GM12865 (cell line): ENCODE results near the gene TXNDC2.

Source experiments
- DNase-seq: peaks from one replicate; pipeline ENCODE4 v3.0.0; 2010; ENCODE audit warnings: low read depth
- H3K4me3 ChIP-seq: 2 replicates; pipeline ENCODE4 v1.5.1; 2011; ENCODE audit warnings: mild to moderate bottlenecking, low read depth, low read length, control low read depth
- TF ChIP-seq, protein P1 (sequence below): IDR thresholded peaks from 2 replicates; pipeline ENCODE4 v1.5.1; 2011; ENCODE audit warnings: low read length, control low read depth, low read depth, inconsistent platforms; ENCODE audit not compliant: insufficient read depth; ENCODE audit errors: missing control alignments

TXNDC2 gene

DNA sequence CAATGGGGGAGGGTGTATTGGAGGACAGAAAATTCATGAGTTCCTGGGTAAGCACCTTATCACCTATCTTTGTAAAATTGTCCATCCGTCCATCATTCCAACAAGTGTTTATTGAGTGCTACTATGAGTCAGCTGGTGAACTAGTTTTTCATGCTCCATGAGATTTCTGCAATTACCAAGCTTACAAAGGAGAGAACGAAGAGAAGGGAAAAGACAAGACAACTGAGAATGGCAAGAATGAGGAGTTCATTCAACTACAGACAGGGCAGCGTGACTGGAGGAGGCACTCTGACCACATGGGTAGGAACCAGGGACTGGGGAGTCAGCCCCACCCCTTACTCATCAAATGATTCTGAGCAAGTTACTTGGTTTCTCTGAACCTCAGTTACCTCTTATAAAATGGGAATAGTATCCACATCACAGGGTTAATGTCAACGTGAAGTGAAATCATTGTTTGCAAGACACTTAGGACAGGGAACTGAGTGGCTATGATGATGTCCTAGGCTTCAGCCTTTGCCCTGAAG, 18.6 kb upstream of the TXNDC2 start:
- no peak for DNase-seq
- H3K4me3 ChIP-seq: no peak overlapping the region
- TF ChIP-seq, protein P1, sequence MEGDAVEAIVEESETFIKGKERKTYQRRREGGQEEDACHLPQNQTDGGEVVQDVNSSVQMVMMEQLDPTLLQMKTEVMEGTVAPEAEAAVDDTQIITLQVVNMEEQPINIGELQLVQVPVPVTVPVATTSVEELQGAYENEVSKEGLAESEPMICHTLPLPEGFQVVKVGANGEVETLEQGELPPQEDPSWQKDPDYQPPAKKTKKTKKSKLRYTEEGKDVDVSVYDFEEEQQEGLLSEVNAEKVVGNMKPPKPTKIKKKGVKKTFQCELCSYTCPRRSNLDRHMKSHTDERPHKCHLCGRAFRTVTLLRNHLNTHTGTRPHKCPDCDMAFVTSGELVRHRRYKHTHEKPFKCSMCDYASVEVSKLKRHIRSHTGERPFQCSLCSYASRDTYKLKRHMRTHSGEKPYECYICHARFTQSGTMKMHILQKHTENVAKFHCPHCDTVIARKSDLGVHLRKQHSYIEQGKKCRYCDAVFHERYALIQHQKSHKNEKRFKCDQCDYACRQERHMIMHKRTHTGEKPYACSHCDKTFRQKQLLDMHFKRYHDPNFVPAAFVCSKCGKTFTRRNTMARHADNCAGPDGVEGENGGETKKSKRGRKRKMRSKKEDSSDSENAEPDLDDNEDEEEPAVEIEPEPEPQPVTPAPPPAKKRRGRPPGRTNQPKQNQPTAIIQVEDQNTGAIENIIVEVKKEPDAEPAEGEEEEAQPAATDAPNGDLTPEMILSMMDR: no peak

DNA sequence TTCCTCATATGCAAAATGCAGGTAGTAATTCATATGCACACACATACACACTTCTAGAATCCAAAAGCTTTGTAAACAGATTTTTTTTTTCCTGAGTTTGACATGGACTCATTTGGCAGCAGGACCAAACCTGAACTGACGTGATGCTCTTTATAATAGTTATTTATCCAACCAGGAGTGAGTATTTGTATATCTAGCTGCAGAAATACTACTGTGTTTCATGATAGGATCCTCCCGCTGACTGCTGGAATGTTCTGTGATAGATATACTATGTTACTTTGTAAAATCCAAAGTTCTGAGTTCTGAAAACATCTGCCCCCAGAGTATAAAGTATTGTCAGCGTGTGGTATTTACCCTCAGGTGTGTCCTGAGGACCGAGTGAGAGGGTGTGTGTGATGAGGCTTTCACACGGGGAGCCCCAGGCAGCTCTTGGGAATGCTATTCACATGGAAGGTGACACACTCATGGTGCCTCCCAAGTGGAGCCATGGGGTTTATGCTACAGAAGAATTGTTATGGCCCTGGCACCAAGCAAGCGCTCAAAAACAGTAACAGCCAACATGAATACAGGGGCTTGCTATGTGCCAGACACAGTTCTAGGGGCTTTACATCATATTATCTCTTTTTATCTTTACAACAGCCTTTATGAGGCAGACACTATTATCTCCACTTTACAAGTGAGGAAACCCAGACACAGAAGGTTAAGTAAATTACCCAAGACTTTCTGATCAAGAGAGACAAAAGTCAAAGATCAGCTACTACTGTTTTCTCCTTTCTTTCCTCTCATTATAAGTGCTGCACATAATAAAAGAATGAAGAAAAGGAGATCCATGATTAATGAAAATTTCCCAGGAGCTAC, 16.7 kb upstream of the TXNDC2 start:
- no peak overlapping the region for H3K4me3 ChIP-seq
- no peak for DNase-seq
- TF ChIP-seq, protein P1: no peak

DNA sequence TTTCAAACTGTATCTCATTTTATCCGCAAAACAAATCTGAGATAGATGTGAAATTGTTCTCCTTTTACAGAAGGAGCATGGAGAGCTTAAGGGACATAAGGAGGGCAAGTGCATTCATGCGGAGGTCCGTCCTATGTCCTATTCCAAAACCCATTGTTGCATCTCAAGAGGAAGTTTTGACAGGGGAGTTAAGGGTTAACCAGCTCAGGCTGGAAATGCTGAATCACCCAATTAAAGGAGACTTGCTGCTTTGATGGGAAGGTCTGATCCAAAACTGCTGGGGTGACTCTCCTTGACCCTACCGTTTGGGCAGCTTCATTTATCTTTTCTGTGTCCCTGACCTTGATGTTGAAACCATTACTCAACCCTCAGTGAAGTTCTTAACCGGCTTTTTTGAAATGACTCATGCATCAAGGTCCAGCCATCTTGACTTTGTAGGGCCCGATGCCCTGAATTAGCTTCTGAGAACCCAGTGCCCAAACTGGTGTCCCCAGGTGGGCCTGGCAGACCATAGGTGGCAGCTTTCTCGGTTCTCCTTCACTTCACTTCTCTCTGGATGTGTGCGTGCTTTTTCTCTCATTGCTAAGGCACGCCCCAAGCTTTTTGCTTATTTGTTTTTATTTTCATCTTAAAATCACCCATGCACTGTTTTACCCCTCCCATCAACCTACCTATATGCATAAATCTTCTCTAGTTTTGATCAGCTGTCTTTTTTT, 15.9 kb upstream of the TXNDC2 start:
- no peak overlapping the region for H3K4me3 ChIP-seq
- TF ChIP-seq, protein P1: no peak
- DNase-seq: peak; percentile 73

DNA sequence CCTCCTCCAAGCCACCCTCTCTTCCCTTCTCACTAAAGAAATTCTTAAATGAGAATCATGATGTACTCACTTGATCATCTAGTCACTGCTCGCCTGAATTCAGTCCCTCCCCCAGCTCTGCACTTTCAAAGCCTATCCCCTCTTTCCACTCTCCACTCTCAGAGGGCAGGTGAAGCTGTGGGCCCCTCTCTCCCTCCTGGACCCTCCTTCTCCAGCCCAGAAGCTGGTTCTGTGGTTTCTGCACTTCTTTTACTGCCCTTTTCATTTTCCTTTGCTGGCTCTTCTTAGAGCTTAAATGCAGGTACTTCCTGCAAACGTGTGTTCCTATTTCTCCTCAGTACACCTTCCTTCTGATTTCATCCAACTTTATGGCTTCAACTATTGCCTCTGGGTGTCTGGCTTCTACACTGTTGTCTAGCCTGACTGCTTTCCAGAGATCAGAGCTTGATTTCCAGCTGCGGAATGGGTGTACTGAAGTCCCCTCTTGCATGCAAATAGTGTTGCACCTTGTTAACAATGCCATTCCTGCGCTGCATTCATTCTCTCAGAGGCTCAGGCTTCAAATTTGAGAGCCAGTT, 15.3 kb upstream of the TXNDC2 start:
- DNase-seq: no peak
- TF ChIP-seq, protein P1: no peak
- H3K4me3 ChIP-seq: no peak overlapping the region

DNA sequence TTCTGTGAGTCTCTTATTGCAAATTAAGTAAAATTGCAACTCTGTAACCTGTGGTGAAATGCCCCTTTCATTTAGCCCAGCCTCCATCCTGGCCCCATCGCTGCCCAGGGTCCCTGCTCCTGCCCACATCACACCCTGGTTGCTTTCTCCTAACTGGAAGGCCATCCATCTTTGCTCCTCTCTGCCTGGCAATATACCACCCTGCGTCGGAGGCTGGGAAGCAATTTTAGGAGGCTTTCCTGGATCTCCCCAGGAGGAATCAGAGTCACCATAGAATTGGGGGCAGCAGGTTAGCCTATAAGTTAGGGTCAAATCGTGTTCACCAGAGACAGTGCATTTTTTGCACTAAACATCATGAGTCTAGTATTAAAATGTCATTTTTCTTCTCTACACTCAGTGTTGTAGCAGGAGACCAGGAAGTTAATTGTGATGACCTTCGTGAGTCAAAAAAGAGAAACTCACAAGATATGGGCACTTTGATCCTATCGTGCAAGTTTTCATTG, 14.5 kb upstream of the TXNDC2 start:
- no peak for DNase-seq
- H3K4me3 ChIP-seq: no peak overlapping the region
- TF ChIP-seq, protein P1: no peak

DNA sequence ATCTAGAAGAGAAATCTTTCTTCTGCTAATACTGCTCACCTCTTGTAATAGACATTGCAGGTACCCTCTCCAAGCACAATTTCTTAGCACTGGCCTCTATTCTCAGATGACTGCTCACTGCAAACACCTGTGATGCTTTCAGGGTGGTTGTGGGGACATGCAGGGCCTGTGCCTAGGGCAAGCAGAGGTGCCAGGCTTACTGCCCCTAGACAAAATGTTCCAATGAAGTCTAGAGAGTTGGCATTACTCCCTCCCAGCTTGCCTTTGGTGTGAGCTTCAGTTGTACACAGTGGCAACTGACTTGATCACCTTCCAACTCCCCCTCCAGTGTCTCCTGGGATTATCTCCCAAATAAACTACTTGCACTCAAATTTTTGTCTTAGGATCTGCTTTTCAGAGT, 12.9 kb upstream of the TXNDC2 start:
- DNase-seq: no peak
- TF ChIP-seq, protein P1: no peak
- no peak overlapping the region for H3K4me3 ChIP-seq
